Activated CD8-positive, alpha-beta T cell treated with anti-CD3 and anti-CD28 coated beads for 36 hours (primary cell): ENCODE data around the gene FAM162A. TPM values are rescaled to one million over a fixed set of nuclear protein-coding genes. Genes with fewer than 3 reads are reported as not detected.

Source experiments
- ATAC-seq: fragments of 200-7000 bp; cut with Tn5 transposase; one replicate; pipeline ENCODE4 v1.10.0; 2021; ENCODE audit warnings: mild to moderate bottlenecking, moderate library complexity
- CTCF ChIA-PET: fragments of 350-600 bp; sonication (Branson Sonifier 250); formaldehyde crosslinking; loops from one replicate; lab custom pipeline; 2021; ENCODE audit warnings: antibody characterized with exemption; lab: Charles Lee
- POLR2A ChIA-PET: fragments of 350-600 bp; sonication (Branson Sonifier 250); formaldehyde crosslinking; loops from one replicate; lab custom pipeline; 2021; ENCODE audit warnings: antibody characterized with exemption; lab: Charles Lee
- DNase-seq: peaks from one replicate; pipeline ENCODE4 v3.0.0-alpha.2; 2020
- H3K27ac Mint-ChIP-seq: one replicate; pipeline ENCODE4 v1.8.0; 2021; ENCODE audit warnings: mild to moderate bottlenecking, mixed read lengths
- H3K27me3 Mint-ChIP-seq: one replicate; pipeline ENCODE4 v1.8.0; 2021; ENCODE audit warnings: mixed read lengths
- H3K36me3 Mint-ChIP-seq: one replicate; pipeline ENCODE4 v1.8.0; 2021; ENCODE audit warnings: low read depth, mixed read lengths
- H3K4me1 Mint-ChIP-seq: one replicate; pipeline ENCODE4 v1.8.0; 2021; ENCODE audit warnings: low read depth, mixed read lengths
- H3K4me3 Mint-ChIP-seq: one replicate; pipeline ENCODE4 v1.8.0; 2021; ENCODE audit warnings: mild to moderate bottlenecking, moderate library complexity, mixed read lengths
- H3K9me3 Mint-ChIP-seq: one replicate; pipeline ENCODE4 v1.8.0; 2021; ENCODE audit warnings: mixed read lengths
- CTCF ChIP-seq: fragments of 200-600 bp; IDR thresholded peaks from one replicate; pipeline ENCODE4 v1.8.0; 2022; ENCODE audit warnings: antibody characterized with exemption, mild to moderate bottlenecking
- intact Hi-C: fragments of 100-400 bp; cut with micrococcal nuclease; formaldehyde crosslinking; loops from one replicate; pipeline ENCODE4 v1.10.0; 2022
- total RNA-seq, 2 experiments: library from RNA; stranded (reverse); gene quantifications; one replicate each; pipeline ENCODE4 v1.2.3, GENCODE V29; 2021

Gene FAM162A
- total RNA-seq, 2 experiments from 2014 or later: 202 to 204 TPM

GRCh38 chr3:122405015-122405414 is 21.0 kb downstream of the FAM162A start:
- ATAC-seq (no peak), DNase-seq (no peak)
- POLR2A ChIA-PET: interaction anchor here (2.5 kb wide), 1 partner anchor 11 kb away, joined by 6 read pairs; the partner anchor contains the start of gene WDR5B
- Mint-ChIP-seq H3K4me1 (peaks cover 29% of the 10 kb centered on the region), H3K9me3 (no peaks in the 10 kb centered on the region), H3K4me3 (no peak overlapping the region), H3K27ac (no peak overlapping the region), H3K36me3 (peaks cover 58% of the 10 kb centered on the region), H3K27me3 (no peaks in the 10 kb centered on the region)
- intact Hi-C loops: no loop called here
- CTCF ChIA-PET: interaction anchor here (0.7 to 2.4 kb wide), 3 partner anchors 9 to 20 kb away, joined by 3 to 10 read pairs (median 9); partner anchors contain the start of gene FAM162A
- TF ChIP-seq CTCF: no peak

- CTCF ChIA-PET: interaction anchor here (1.8 to 2.4 kb wide), 2 partner anchors 13 to 21 kb away, joined by 9 to 10 read pairs; partner anchors contain the start of gene FAM162A
- peak; percentile 64 for ATAC-seq
- no peaks in the 10 kb centered on the region for H3K27me3 Mint-ChIP-seq
- peak; percentile 38 for DNase-seq
- peak overlapping the region; percentile 79 for H3K27ac Mint-ChIP-seq
- peaks cover 59% of the 10 kb centered on the region for H3K36me3 Mint-ChIP-seq
- H3K9me3 Mint-ChIP-seq: no peaks in the 10 kb centered on the region
- no peak for TF ChIP-seq CTCF
- intact Hi-C loops: no loop called here
- no peak overlapping the region for H3K4me3 Mint-ChIP-seq
- H3K4me1 Mint-ChIP-seq: peaks cover 35% of the 10 kb centered on the region
- POLR2A ChIA-PET: interaction anchor here (2.5 kb wide), 1 partner anchor 10 kb away, joined by 6 read pairs; the partner anchor contains the start of gene WDR5B
Measured at GRCh38 chr3:122406198-122406597, 22.2 kb downstream of the FAM162A start.

GRCh38 chr3:122407946-122408345 is 24.0 kb downstream of the FAM162A start:
- CTCF ChIA-PET: interaction anchor here (0.6 to 2.3 kb wide), 6 partner anchors 8 to 1137 kb away, joined by 3 to 19 read pairs (median 4); partner anchors contain the start of genes FAM162A and WDR5B
- peaks cover 67% of the 10 kb centered on the region for H3K36me3 Mint-ChIP-seq
- no peak for TF ChIP-seq CTCF
- no peaks in the 10 kb centered on the region for H3K27me3 Mint-ChIP-seq
- H3K9me3 Mint-ChIP-seq: no peaks in the 10 kb centered on the region
- H3K27ac Mint-ChIP-seq: no peak overlapping the region
- H3K4me3 Mint-ChIP-seq: no peak overlapping the region
- POLR2A ChIA-PET: interaction anchor here (0.7 to 1.6 kb wide), 3 partner anchors 9 to 24 kb away, joined by 3 to 4 read pairs (median 3); partner anchors contain the start of gene FAM162A
- no peak for DNase-seq
- no peak for ATAC-seq
- H3K4me1 Mint-ChIP-seq: peaks cover 46% of the 10 kb centered on the region
- intact Hi-C loops: no loop called here

GRCh38 chr3:122409446-122409845 is 25.5 kb downstream of the FAM162A start:
- Mint-ChIP-seq H3K4me3 (no peak overlapping the region), H3K27me3 (no peaks in the 10 kb centered on the region), H3K27ac (peak overlapping the region; percentile 82), H3K36me3 (peaks cover 71% of the 10 kb centered on the region), H3K9me3 (no peaks in the 10 kb centered on the region), H3K4me1 (peaks cover 55% of the 10 kb centered on the region)
- DNase-seq: no peak
- ChIA-PET POLR2A (interaction anchor here (0.6 to 1.6 kb wide), 3 partner anchors 25 to 40 kb away, joined by 3 to 4 read pairs (median 4); partner anchors contain the start of gene FAM162A), CTCF (interaction anchor here (1.0 to 2.3 kb wide), 3 partner anchors 17 to 269 kb away, joined by 4 to 19 read pairs (median 5); partner anchors contain the start of gene FAM162A)
- intact Hi-C loops: no loop called here
- ATAC-seq: no peak
- no peak for TF ChIP-seq CTCF

GRCh38 chr3:122410111-122410510 is 26.1 kb downstream of the FAM162A start:
- Mint-ChIP-seq H3K27ac (peak overlapping the region; percentile 82), H3K9me3 (no peaks in the 10 kb centered on the region), H3K27me3 (no peaks in the 10 kb centered on the region), H3K4me1 (peaks cover 62% of the 10 kb centered on the region), H3K4me3 (no peak overlapping the region), H3K36me3 (peaks cover 75% of the 10 kb centered on the region)
- no peak for ATAC-seq
- DNase-seq: no peak
- CTCF ChIA-PET: interaction anchor here (1.0 to 1.7 kb wide), 2 partner anchors 26 to 269 kb away, joined by 4 to 5 read pairs; partner anchors contain the start of gene FAM162A
- POLR2A ChIA-PET: no interaction called here
- TF ChIP-seq CTCF: no peak
- intact Hi-C loops: loop anchor here (10.0 kb wide), 1 partner anchor 275 kb away; the partner anchor contains the start of gene PARP14
